ENCODE data around the gene EBLN2.

Gene EBLN2

GRCh38 chr3:73107215-73107614 is 45.8 kb downstream of the EBLN2 start:
- DNase-seq (ENCODE audit: low spot score), result no peak

- no peak for DNase-seq (ENCODE audit: low spot score)
Observed at GRCh38 chr3:73107676-73108187, 46.3 kb downstream of the EBLN2 start.

GRCh38 chr3:73108750-73109149 is 47.3 kb downstream of the EBLN2 start:
- DNase-seq (ENCODE audit: low spot score), result no peak

GRCh38 chr3:73110530-73110929 is 49.1 kb downstream of the EBLN2 start:
- DNase-seq (ENCODE audit: low spot score), result no peak

All from left forelimb (tissue), 1 donor.